Kidney (tissue), 14 donors: ENCODE measurements around the gene COLQ. TPM values are rescaled to one million over a fixed set of nuclear protein-coding genes. Genes with fewer than 3 reads are reported as not detected.

Source experiments
- DNase-seq, 5 donors: peaks; one replicate each; pipeline ENCODE4 v3.0.0-alpha.2; 2013 to 2020
- FAIRE-seq: peaks from 2 replicates; lab custom pipeline; 2012; peaks lifted over from hg19 to GRCh38; lab: Jason Lieb, UNC
- H3K27ac ChIP-seq, 2 donors: one replicate each; pipeline ENCODE4 v1.7.0; 2013; ENCODE audit warnings: low read depth in 2 of 2, low read length in 2 of 2, inconsistent platforms in 1 of 2
- H3K27me3 ChIP-seq: one replicate; pipeline ENCODE4 v1.7.1; 2013; ENCODE audit warnings: low read length, inconsistent platforms; ENCODE audit not compliant: control insufficient read depth, insufficient read depth
- H3K36me3 ChIP-seq, 3 donors: one replicate each; pipeline versions ENCODE4 v1.7.0 to v1.7.1; 2013; ENCODE audit warnings: low read length in 3 of 3, control low read depth in 1 of 3, inconsistent platforms in 1 of 3; ENCODE audit not compliant: insufficient read depth in 3 of 3, control insufficient read depth in 2 of 3
- H3K4me1 ChIP-seq, 3 donors: one replicate each; pipeline versions ENCODE4 v1.7.0 to v1.7.1; 2013; ENCODE audit warnings: low read length in 3 of 3, inconsistent platforms in 1 of 3, low read depth in 1 of 3; ENCODE audit not compliant: control insufficient read depth in 2 of 3, insufficient read depth in 2 of 3
- H3K4me3 ChIP-seq, 3 donors: one replicate each; pipeline versions ENCODE4 v1.7.0 to v1.8.1; 2013; ENCODE audit warnings: low read length in 3 of 3, control low read depth in 1 of 3, inconsistent platforms in 1 of 3
- H3K9ac ChIP-seq, 3 donors: one replicate each; pipeline versions ENCODE4 v1.7.0 to v1.7.1; 2013; ENCODE audit warnings: low read length in 3 of 3, control low read depth in 1 of 3, inconsistent platforms in 1 of 3
- H3K9me3 ChIP-seq, 3 donors: one replicate each; pipeline versions ENCODE4 v1.7.0 to v1.7.1; 2013; ENCODE audit warnings: low read length in 3 of 3, control low read depth in 1 of 3, inconsistent platforms in 1 of 3; ENCODE audit not compliant: control insufficient read depth in 2 of 3, insufficient read depth in 1 of 3
- intact Hi-C: fragments of 100-400 bp; cut with DNase I; formaldehyde crosslinking; loops from one replicate; pipeline ENCODE4 v1.11.1; 2022
- polyA plus RNA-seq: library from polyadenylated mRNA; stranded (reverse); fragments of 350-450 nt; fragmentation: Illumina TruSeq; extraction: RNeasy Lipid Tissue Mini Kit (QIAGEN cat#74804); gene quantifications from one replicate; pipeline ENCODE4 v1.2.3, GENCODE V29; 2014; ENCODE audit warnings: low read depth, low replicate concordance; ENCODE audit not compliant: insufficient read depth
- total RNA-seq: library from RNA; stranded (reverse); fragmentation: NEBNext Ultra II Directional; extraction: Animal tissue kit (Norgen Biotek cat#: 25700); gene quantifications from one replicate; pipeline ENCODE4 v1.2.1, GENCODE V29; 2021
- TF ChIP-seq, protein P1 (sequence below): IDR thresholded peaks from 3 replicates; pipeline ENCODE4 v1.5.1; 2012; ENCODE audit warnings: mild to moderate bottlenecking, moderate library complexity, borderline replicate concordance; ENCODE audit not compliant: insufficient read depth; ENCODE audit errors: extremely low read depth
- donor health status: control.
- donor health status: control.
- donor health status: control.
- donor health status: control.
- donor health status: control.
- donor health status: DM: yes; HTN: yes; CAD: no.
- donor health status: Normal renal cell carcinoma (clear cell type).

The COLQ gene
- total and polyA plus RNA-seq, 2 donors from 2014 or later: 1.2 to 4.3 TPM

DNA sequence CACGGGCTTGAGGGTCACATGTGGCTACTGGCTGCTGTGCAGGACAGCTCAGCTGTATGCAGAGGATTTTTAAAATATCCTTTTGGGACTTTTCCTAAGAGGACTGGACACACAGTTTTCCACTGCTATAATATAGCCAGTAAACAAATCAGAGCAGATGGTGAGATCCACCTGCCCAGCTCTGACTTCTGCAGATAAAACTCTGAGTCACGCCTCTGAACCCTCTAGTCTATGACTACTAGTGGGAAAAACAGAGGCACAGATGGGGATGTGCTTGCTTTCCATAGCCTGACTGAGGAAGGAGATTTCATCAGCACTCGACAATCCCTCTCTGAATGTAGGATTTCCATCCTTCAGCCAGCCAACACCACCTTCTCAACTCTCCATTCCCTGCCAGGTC, 45.1 kb downstream of the COLQ start:
- no peak for FAIRE-seq

DNA sequence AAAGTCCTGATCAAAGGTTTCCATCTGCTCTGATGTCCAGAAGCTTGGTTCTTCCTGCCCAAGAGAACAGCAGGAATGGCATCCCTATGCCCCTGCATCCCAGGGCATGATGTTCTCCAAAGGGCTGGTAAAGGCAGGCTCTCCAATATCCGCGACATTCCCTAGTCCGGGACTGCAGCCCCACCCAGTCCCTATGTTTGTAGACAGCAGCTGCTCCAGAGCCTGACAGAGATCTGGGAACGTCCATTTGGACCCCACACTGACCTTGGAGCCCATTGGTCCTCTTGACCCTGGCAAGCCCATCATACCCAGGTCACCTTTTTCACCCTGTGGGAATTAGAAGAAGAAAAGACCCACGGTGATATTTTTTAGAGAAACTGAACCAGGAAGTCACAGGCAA, 46.3 kb downstream of the COLQ start:
- no peak overlapping the region for H3K27ac ChIP-seq
- H3K9ac ChIP-seq: no peak overlapping the region
- H3K27me3 ChIP-seq: no peaks in the 10 kb centered on the region
- no peaks in the 10 kb centered on the region for H3K9me3 ChIP-seq
- no peaks in the 10 kb centered on the region for H3K36me3 ChIP-seq
- H3K4me1 ChIP-seq: no peaks in the 10 kb centered on the region
- FAIRE-seq (no peak), DNase-seq (no peak)
- TF ChIP-seq, protein P1, sequence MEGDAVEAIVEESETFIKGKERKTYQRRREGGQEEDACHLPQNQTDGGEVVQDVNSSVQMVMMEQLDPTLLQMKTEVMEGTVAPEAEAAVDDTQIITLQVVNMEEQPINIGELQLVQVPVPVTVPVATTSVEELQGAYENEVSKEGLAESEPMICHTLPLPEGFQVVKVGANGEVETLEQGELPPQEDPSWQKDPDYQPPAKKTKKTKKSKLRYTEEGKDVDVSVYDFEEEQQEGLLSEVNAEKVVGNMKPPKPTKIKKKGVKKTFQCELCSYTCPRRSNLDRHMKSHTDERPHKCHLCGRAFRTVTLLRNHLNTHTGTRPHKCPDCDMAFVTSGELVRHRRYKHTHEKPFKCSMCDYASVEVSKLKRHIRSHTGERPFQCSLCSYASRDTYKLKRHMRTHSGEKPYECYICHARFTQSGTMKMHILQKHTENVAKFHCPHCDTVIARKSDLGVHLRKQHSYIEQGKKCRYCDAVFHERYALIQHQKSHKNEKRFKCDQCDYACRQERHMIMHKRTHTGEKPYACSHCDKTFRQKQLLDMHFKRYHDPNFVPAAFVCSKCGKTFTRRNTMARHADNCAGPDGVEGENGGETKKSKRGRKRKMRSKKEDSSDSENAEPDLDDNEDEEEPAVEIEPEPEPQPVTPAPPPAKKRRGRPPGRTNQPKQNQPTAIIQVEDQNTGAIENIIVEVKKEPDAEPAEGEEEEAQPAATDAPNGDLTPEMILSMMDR: no peak
- no peak overlapping the region for H3K4me3 ChIP-seq
- intact Hi-C loops: no loop called here

More for the DNA sequence above, 45.1 kb downstream of the COLQ start:
- H3K27ac ChIP-seq: no peak overlapping the region
- no peak for DNase-seq
- H3K27me3 ChIP-seq: no peaks in the 10 kb centered on the region
- TF ChIP-seq, protein P1: no peak
- no peaks in the 10 kb centered on the region for H3K4me1 ChIP-seq
- no peaks in the 10 kb centered on the region for H3K9me3 ChIP-seq
- no peak overlapping the region for H3K9ac ChIP-seq
- H3K36me3 ChIP-seq: no peaks in the 10 kb centered on the region
- no peak overlapping the region for H3K4me3 ChIP-seq
- intact Hi-C loops: no loop called here

DNA sequence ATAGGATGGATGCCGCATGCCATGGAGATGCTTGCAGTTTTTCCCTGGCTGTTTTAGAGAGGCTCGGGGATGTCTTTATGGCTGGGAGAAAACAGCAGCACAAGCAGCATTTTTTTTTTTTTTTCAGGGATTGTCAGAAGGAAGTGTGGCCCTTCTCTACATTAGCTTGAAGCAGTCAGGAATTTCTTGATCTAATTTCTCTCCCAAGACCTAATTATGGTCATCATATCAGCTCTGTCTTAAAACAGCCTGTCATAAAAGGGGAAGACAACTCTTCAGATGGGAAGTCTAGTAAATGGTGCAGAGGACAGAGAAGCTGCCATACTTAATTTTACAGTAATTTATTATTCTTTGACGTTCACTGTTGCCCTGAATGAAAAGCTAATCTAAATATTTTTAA, 49.6 kb downstream of the COLQ start:
- TF ChIP-seq, protein P1: no peak
- H3K27me3 ChIP-seq: no peaks in the 10 kb centered on the region
- no peaks in the 10 kb centered on the region for H3K36me3 ChIP-seq
- no peaks in the 10 kb centered on the region for H3K4me1 ChIP-seq
- intact Hi-C loops: no loop called here
- H3K4me3 ChIP-seq: no peak overlapping the region
- DNase-seq (no peak), FAIRE-seq (no peak)
- no peaks in the 10 kb centered on the region for H3K9me3 ChIP-seq
- no peak overlapping the region for H3K27ac ChIP-seq
- no peak overlapping the region for H3K9ac ChIP-seq

DNA sequence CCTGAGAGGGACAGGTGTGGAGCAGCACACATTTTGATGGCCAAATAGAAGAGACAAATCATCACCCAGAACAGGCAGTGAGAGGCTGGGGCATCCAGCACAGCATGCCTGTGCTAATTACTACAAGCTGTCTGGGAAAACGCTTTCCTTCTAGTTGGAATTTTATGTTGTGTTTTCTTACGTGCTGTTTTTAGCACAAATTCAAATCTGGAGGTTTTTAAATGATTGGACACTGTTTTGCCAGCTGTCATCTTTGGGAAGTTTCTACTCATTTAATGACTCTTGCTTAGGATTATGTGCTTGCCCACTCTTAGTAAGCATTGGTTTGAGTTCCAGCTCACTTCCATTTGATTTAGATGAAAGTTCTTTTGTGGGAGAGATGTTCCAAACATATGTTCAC, 50.7 kb downstream of the COLQ start:
- no peaks in the 10 kb centered on the region for H3K4me1 ChIP-seq
- no peaks in the 10 kb centered on the region for H3K9me3 ChIP-seq
- FAIRE-seq (no peak), DNase-seq (no peak)
- intact Hi-C loops: no loop called here
- no peaks in the 10 kb centered on the region for H3K27me3 ChIP-seq
- no peaks in the 10 kb centered on the region for H3K36me3 ChIP-seq
- TF ChIP-seq, protein P1: no peak
- H3K27ac ChIP-seq: no peak overlapping the region
- H3K9ac ChIP-seq: no peak overlapping the region
- H3K4me3 ChIP-seq: no peak overlapping the region
